Measurements from ENCODE around the gene PLA2R1.

- TF ChIP-seq, protein P1, sequence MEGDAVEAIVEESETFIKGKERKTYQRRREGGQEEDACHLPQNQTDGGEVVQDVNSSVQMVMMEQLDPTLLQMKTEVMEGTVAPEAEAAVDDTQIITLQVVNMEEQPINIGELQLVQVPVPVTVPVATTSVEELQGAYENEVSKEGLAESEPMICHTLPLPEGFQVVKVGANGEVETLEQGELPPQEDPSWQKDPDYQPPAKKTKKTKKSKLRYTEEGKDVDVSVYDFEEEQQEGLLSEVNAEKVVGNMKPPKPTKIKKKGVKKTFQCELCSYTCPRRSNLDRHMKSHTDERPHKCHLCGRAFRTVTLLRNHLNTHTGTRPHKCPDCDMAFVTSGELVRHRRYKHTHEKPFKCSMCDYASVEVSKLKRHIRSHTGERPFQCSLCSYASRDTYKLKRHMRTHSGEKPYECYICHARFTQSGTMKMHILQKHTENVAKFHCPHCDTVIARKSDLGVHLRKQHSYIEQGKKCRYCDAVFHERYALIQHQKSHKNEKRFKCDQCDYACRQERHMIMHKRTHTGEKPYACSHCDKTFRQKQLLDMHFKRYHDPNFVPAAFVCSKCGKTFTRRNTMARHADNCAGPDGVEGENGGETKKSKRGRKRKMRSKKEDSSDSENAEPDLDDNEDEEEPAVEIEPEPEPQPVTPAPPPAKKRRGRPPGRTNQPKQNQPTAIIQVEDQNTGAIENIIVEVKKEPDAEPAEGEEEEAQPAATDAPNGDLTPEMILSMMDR (IDR thresholded peaks at IDR 0.05; ENCODE audit: low read depth, low read length), result no peak
- no peak for TF ChIP-seq EZH2phosphoT487 (IDR thresholded peaks at IDR 0.05; ENCODE audit: low read depth)
These were observed 28.6 kb downstream of the PLA2R1 start for GRCh38 chr2:160033732-160034392.

All from OCI-LY3 (cell line).